GM19043 (cell line): ENCODE measurements around the gene MEF2A.
A peak's percentile ranks its signal among the peaks of the same experiment; 100 is the strongest.

Experiments
- ATAC-seq: cut with Tn5 transposase; IDR thresholded peaks from one replicate; pipeline ENCODE4 v1.9.1; 2021; ENCODE audit warnings: low read depth; ENCODE audit not compliant: unreplicated experiment

Gene MEF2A

DNA sequence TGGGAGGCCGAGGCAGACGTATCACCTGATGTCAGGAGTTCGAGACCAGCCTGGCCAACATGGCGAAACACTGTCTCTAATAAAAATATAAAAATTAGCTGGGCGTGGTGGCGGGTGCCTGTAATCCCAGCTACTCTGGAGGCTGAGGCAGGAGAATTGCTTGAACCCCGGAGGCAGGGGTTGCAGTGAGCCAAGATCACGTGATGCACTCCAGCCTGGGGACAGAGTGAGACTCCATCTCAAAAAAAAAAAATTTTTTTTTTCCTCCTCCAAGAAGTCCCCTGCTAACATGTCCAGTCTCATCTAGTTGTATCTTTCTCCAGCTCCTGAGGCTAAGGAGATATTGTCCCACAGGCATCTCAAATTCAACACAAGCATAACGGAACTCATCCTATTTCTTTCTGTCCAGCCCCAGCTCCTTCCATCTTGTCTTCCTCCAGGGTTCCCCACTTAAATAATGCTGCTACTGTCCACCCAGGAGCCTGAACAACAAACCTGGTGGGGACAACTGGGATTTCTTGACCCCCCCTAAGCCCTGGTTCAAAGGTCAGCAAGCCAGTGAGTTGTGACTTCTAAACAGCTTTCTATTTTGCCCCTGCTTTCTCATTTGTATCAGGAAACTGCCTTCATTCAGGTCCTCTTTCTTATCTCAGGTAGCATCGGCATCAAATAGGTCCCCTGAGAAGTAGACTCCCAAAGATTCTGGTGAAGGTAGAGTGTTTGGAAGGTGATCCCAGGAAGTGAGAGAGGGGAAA, 4.1 kb upstream of the MEF2A start:
- ATAC-seq: no peak

DNA sequence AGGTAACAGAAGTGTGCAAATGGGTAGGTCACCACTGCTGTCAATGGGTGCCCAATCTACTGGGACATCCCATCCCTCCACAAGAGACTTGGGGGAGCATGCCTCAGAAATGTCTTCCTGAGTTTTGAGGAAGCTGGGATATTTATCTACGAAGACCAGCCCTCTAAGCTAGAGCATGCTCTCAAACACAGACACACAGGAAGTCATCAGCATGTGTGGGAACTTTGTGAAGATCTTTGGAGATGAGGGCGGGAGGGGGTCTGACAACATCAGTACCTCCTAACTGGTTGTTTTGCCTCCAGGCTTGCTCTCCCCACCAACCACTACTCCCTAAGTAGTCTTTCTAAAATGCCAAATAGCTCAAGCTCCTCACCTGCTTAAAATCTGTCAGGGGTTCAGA, 3.5 kb upstream of the MEF2A start:
- ATAC-seq: no peak

DNA sequence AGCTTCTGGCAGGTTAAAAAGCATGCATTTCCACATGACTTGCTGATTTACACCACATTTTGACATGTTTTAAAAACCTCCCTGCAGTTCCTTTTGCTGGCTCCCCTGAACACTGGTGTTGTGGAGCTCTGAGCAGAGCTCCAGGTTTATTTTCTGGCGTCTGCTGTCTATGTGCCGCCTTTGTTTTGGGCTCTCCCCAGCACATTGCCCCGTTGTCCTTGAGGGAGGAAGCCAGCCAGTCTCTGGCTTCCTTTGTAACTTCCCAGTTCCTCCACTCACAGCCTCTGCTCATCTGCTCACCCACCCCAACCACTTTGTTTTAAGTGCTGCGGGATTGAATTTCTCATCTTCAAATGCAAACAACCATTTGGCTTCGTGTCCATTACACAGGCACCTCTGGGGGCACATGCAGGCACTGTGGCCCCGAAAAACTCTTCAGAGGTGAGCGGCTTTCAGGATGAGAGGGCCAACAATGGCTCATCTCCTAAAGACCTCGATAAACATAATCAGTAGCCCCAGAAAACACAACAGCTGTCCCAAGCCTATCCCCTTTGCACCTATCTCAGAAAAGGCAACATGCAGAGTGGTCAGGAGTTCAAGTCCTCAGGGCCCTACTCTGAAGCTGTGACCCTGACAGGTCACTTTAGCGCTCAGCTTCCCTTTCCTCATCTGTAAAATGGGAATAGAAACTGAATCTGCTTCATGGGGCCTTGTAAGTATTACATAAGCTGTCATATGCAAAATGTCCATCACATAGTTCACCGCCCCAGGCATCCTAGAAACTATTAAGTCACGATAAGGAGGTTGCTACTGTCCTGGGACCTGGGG, 1.3 kb upstream of the MEF2A start:
- peak; percentile 25 for ATAC-seq

DNA sequence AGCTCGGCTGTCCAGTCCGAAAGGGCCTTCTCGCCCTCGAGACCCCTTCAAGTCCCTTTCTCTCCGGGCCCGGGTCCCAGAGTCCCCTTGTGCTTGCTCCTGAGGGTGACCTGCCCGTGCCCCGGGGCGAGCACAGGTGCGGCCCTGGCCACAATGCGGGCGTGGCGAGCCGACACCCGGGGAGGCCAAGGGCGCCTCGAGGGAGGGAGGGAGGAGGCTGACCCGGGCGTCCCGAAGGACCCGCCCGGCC, 810 bp upstream of the MEF2A start:
- ATAC-seq: peak; percentile 41

DNA sequence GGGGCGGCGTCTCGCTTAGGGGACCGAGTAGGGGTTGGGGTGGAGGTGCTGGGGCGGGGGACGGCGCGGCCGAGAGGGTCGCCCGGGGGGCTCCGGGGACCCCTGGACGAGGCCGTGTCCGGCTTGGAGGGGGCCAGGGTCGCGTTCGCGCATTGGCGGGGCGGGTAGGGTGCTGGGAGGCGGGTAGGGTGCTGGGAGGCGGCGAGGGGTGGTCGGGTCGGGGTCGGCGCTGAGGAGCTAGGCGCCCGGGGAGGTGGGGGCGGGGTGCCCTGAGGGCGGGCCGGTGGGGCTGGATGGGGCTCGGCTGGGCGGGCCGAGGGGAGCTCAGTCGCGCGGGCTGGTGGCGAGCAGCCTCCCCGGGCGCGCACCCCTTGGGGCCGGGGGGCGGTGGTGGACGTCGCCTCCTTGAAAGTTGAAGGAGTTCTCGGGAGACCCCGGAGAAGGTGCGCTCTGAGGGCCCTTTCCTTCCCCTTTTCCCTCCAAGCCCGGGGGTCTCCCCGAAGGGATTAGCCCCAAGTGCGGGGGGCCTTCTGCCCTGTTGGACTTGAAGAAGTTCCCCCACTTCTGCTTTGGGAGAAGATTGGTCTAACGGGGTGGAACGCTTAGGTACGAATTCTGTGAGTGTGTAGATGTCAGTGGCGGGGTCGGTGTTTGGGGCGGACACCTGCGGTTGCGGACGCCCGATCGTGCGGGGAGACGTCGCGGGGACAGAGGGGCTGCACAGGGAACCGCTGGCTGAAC, 543 bp downstream of the MEF2A start:
- no peak for ATAC-seq

DNA sequence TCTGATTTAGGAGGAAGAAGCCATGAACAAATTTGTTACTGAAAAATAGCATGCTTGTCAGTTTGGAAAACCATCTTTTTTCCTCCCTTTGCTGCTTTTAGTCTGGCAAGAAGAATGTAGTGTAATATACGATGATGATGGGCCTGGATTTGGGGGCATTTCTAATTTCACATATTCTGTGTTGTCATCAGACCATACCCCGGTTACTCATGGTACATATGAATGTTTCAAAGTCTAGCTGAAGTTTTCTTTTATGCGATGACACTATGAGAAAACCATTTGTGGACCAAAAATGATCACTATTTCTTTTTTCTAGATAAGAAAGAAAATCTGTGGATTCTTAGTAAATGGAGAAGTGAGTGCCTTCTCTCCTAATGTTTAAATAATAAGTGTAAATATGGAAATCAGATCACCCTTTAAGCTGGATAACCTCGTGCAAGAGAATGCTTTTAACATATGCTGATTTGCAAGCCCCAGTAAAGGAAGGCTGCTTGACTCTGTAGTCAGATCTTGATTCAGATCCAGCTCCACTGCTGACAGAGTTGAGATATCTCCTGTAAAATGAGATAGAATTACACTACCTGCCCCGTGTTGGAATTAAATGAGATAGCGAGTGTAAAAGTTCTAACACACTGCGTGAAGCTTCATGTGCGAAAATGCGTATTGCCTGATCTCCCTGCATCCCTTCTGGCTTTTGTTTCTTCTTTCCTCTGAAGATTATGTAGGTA, 3.0 kb downstream of the MEF2A start:
- ATAC-seq: no peak

DNA sequence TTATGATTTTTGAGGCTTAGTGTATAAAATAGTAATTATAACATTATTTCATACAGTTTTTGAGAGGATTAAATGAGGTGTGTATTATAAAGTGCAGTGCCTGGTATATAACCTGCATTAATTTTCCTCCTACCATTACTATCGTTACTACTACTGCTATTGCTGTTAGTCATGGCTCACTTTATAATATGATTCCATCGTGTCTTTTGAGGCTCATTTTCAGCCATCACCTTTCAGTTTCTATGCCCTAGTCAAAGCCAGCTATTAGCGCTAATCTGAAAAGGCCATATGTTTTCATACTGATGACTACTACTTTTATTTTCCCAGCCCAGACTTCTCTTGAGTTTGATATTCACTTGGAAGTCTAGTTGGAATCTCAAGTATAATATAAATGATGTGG, 5.5 kb downstream of the MEF2A start:
- no peak for ATAC-seq

DNA sequence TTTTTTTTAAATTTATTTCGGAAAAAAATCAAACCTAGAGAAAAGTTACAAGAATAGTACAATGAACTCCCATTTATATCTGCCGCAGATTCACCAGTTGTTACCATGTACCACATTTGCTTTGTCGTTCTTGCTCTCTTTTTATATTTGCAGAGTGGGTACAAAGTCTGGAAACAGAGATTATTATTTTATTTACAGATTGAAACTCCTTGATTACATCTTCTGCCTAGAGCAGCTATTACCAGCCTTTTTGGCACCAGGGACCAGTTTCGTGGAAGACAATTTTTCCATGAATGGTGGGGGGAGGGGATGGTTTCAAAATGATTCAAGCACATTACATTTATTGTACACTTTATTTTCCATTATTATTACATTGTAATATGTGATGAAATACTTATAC, 8.3 kb downstream of the MEF2A start:
- no peak for ATAC-seq

DNA sequence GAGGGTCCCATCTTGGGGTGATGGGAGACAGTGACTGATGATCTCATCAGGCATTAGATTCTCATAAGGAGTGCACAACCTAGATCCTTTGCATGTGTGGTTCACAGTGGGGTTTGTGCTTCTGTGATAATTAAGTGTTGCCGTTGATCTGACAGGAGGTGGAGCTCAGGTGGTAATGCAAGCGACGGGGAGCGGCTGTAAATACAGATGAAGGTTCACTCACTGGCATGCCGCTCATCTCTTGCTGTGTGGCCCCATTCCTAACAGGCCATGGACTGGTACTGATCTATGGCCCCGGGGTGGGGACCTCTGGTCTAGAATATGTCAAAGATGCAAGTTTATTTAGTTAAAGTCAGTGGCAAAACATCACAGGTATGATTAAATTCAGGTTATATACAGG, 8.7 kb downstream of the MEF2A start:
- ATAC-seq: no peak

DNA sequence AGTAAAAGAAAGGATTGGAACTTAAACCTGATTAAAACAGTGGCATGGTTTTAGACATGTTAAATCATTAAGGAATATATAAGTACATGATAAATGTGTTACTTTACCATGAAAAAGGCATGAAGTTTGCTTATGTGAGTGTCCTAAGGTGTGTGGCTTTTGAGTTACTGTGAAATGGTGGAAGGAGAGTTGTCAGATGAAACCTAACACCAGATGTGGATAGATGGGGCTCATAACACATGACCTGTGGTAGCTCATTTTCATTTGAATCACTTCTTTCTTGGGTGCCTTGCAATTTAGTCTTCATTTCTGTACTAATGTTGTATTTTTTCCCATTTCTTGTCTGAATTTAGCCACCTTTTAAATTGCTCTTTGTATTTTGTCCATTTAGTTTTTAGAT, 13.0 kb downstream of the MEF2A start:
- no peak for ATAC-seq

DNA sequence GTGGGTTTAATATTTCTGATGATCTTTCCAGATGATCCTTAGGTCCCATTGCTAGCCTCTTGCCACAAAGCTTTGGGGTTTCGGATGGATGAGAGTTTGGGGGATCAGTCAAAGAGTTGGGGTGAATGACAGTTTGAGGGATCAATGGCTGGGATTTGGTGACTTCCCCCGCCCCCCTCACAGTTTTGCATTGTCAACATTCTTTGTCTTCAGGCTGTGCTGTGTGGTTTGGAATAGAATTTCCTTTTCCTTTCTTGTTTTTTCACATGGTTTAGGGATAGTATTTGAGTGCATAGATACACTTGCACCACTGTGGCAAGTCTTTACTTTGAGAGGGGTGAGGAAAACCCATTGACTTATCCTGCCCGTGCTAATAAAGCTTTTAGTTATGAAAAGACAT, 14.3 kb downstream of the MEF2A start:
- no peak for ATAC-seq

DNA sequence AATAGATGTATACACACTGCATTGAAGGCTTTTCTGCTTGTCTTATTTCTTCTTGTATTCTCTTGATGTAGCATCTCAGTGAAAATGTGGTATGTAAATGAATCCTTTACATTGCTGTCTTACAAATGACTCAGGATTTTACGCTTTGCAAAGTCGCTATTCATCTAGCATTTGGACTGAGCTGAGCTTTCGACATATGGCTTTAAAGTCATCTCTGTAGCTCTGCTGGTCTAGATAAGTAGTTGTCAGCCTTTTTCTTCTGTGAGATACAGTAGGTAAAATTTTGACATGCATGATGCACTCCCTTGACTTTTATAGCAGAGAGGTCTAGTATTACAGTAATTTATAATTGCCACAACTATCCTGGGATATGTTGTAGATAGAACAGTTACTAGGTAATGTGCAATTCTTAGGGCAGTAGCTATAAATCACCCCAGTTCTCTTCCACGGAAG, 16.8 kb downstream of the MEF2A start:
- ATAC-seq: no peak

DNA sequence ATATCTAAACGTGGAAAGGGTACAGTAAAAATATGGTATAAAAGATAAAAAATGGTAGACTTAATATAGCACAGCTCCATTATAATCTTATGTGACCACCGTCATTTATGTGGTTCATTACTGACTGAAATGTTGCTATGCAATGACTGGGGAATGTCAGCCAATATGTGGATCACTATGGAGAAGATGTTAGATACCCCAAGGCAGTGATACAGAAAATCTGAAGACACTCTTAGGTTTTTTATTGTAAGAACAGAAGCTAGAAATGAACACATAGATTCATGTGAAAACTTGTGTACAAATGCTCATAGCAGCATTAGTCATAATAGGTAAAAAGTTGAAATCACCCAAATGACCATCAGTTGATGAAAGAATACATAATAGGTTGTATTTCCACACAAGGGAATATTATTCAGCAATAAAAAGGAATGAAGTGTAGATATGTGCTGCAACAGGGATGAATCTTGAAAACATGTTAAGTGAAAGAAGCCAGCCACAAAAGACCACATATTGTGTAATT, 18.4 kb downstream of the MEF2A start:
- no peak for ATAC-seq

DNA sequence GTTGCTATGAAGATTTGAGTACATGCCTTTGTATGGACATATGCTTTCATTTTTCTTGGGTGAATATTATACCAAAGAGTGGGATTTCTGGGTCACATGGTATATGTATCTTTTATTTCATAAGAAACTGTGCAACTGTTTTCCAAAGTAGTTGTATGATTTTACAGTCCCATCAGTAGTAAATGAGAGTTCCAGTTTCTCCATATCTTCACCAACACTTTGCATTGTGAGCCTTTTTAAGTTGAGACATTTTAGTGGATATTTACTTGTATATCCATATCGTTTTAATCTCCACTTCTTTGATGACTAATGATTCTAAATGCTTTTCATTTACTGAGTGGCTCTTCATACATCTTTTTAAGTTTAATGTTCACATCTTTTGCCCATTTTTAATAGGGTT, 20.3 kb downstream of the MEF2A start:
- no peak for ATAC-seq

DNA sequence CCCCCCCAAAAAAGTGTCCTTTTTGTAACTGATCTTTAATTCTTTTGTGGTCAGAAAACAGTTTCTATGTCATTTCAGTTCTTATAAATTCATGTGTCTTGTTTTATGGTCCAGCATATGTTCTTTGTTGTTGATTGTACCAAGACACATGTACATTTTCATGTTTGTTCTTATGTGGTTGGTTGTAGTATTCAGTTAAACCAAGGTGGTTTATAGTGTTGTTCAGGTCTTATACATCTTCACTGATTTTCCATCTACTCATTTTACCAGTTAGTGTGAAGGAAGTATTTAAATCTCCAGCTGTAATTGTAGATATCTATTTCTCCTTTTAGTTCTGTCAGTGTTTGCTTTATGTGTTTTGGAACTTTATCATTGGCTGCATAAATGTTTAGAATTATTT, 24.0 kb downstream of the MEF2A start:
- ATAC-seq: no peak

DNA sequence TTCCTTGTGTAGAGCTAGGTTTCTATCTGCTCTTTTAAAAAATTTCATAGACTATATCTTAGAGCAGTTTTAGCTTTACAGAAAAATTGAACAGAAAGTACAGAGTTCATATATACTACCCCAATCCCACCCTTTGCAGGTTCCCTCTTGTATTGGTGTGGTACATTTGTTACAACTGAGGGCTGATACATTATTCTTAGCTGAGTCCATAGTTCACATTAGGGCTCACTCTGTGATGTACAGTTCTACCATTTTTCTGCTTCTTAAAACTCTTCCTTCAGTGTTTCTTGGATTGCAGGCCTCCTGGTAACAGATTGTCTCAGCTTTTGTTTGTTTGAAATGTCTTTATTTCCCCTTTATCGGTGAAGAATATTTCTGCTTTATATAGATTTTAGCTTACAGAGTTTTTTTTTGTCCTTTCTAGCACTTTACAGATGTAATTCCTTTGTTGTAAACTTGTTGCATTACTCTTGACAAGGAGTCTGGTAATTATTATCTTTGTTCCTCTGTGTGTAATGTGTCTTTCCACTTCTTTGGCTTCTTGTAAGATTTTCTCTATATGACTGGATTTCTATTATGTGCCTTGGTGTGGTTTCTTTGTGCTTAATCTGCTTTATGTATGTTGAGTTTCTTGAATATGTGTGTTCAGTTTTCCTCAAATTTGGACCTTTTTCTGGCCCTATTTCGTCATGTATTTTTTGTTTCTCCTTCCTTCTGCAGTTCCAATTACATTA, 25.3 kb downstream of the MEF2A start:
- ATAC-seq: peak; percentile 50

DNA sequence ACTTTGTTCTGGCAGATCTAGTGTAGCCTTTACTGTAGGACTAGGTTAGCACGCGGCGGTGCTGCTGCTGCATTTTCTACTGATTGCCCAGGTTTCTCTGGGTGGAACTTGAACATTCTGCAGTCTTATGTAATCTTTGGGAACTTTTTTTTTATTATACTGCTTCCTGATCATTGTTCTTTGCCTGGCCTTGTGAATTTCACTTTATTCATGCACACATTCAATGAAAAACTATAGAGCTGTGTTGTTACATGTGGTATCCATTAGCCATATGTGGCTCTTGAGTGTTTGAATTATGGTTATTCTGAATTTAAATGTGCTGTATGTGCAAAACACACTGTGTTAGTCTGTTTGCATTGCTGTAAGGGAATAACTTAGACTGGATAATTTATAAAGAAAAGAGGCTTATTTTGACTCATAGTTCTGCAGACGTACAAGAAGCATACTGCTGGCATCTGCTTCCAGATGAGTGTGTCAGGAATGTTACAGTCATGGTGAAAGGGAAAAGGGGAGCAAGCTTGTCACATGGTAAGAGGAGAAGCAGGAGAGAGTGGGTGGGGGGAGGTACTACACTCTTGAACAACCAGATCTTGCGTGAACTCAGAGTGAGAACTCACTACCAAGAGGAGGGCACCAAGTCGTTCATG, 26.5 kb downstream of the MEF2A start:
- ATAC-seq: no peak

DNA sequence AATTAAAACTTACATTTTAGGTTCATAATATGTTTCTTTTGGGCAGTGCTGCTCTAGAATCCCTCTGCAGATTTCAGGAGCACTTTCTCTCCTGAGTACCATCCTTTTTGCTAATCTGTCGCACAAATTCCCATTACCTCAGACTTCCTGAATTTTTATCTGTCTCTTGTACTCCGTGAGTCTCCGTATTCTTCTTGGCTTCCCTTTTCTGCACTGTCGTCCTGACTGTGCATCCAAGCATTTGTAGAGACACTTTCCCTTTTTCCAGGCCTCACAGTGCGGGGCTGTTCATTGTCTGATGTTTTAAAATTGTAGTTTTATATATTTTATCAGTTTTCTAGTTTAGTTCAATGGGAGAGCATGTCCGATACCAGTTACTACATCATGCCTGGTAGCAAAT, 27.3 kb downstream of the MEF2A start:
- ATAC-seq: no peak

DNA sequence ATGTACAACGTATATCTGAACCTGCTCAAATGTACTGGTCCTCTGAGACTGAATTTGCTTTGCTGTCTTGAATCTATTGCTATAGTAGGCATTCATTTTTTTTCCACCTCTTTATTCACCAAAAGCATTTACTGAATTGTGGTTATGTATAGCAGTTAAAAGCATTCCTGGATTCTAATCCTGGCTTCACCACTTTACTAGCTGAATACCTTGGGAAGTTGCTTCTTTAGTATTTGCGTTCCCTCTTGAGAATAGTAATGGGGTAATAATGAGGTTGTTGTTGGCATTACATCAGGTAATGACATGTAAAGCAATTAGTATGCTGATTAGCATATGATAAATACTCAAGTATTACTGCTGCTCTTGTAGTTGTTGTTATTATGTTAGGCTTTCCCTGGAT, 29.1 kb downstream of the MEF2A start:
- no peak for ATAC-seq

DNA sequence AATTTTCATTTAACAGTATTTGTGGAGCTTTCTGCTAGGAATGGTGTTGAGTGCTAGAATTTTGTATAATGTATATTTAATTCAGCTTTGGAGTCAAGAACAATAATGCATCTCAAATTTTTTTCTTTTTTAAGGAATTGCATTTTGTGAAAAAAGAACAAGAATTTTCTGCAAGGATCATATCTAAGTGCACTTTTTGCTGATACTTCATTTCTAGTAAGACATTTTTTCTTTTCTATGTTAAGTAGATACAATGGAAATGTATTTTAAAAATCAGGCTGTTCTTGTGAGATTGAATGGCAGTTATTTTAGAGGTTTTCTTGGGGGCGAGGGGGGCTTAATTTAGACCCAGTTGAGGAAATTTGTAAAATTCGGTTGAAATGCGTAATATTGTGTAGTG, 32.5 kb downstream of the MEF2A start:
- no peak for ATAC-seq
